Naive thymus-derived CD4-positive, alpha-beta T cell (primary cell): ENCODE results near the gene YKT6. TPM values are rescaled to one million over a fixed set of nuclear protein-coding genes. Genes with fewer than 3 reads are reported as not detected.

Experiments
- ATAC-seq: fragments of 150-1000 bp; cut with Tn5 transposase; 2 replicates; pipeline ENCODE4 v1.10.0; 2021; ENCODE audit warnings: mild to moderate bottlenecking, moderate library complexity
- CTCF ChIA-PET: fragments of 350-600 bp; sonication (Branson Sonifier 250); formaldehyde crosslinking; loops from one replicate; lab custom pipeline; 2021; ENCODE audit warnings: antibody characterized with exemption; lab: Charles Lee
- POLR2A ChIA-PET: fragments of 350-600 bp; sonication (Branson Sonifier 250); formaldehyde crosslinking; loops from one replicate; lab custom pipeline; 2021; ENCODE audit warnings: antibody characterized with exemption, inconsistent platforms; lab: Charles Lee
- DNase-seq, 9 donors: peaks; one replicate each; pipeline versions ENCODE4 v3.0.0 to v3.0.0-alpha.2; 2020 to 2022; ENCODE audit warnings: mixed read lengths in 1 of 9
- H3K27ac ChIP-seq: one replicate; pipeline ENCODE4 v1.7.0; 2013; ENCODE audit warnings: mild to moderate bottlenecking, low read depth, low read length, moderate library complexity
- H3K27me3 ChIP-seq, 2 donors: one replicate each; pipeline ENCODE4 v1.7.0; 2013; ENCODE audit warnings: low read length in 2 of 2, mild to moderate bottlenecking in 2 of 2, moderate library complexity in 2 of 2; ENCODE audit not compliant: control insufficient read depth in 2 of 2, insufficient read depth in 2 of 2
- H3K36me3 ChIP-seq, 3 experiments: 1 replicate in 2 of 3; 2 replicates in 1 of 3; pipeline ENCODE4 v1.7.0; 2013; ENCODE audit warnings: low read length in 3 of 3, mild to moderate bottlenecking in 3 of 3, moderate library complexity in 1 of 3; ENCODE audit not compliant: insufficient read depth in 3 of 3, control insufficient read depth in 2 of 3
- H3K4me1 ChIP-seq, 2 donors: one replicate each; pipeline ENCODE4 v1.7.0; 2013; ENCODE audit warnings: low read length in 2 of 2, mild to moderate bottlenecking in 2 of 2, moderate library complexity in 1 of 2; ENCODE audit not compliant: control insufficient read depth in 2 of 2, insufficient read depth in 2 of 2
- H3K4me3 ChIP-seq: 2 replicates; pipeline ENCODE4 v1.7.0; 2013; ENCODE audit warnings: mild to moderate bottlenecking, low read length
- H3K9me3 ChIP-seq, 3 experiments: 1 replicate in 2 of 3; 2 replicates in 1 of 3; pipeline ENCODE4 v1.7.0; 2013; ENCODE audit warnings: low read length in 3 of 3; ENCODE audit not compliant: control insufficient read depth in 2 of 3
- H3K27ac Mint-ChIP-seq, 9 donors: one replicate each; pipeline ENCODE4 v1.8.0; 2020 to 2022; ENCODE audit warnings: mixed read lengths in 9 of 9, mild to moderate bottlenecking in 8 of 9, moderate library complexity in 5 of 9, inconsistent platforms in 2 of 9
- H3K27me3 Mint-ChIP-seq, 5 donors: one replicate each; pipeline ENCODE4 v1.8.0; 2021 to 2022; ENCODE audit warnings: mixed read lengths in 5 of 5, mild to moderate bottlenecking in 1 of 5
- H3K36me3 Mint-ChIP-seq, 5 donors: one replicate each; pipeline ENCODE4 v1.8.0; 2020 to 2022; ENCODE audit warnings: mixed read lengths in 5 of 5, mild to moderate bottlenecking in 3 of 5, inconsistent platforms in 1 of 5
- H3K4me1 Mint-ChIP-seq, 7 donors: one replicate each; pipeline ENCODE4 v1.8.0; 2020 to 2022; ENCODE audit warnings: mixed read lengths in 7 of 7, mild to moderate bottlenecking in 3 of 7, inconsistent platforms in 1 of 7
- H3K4me3 Mint-ChIP-seq, 10 donors: one replicate each; pipeline ENCODE4 v1.8.0; 2020 to 2022; ENCODE audit warnings: mild to moderate bottlenecking in 10 of 10, mixed read lengths in 10 of 10, moderate library complexity in 6 of 10, inconsistent platforms in 2 of 10
- H3K9me3 Mint-ChIP-seq, 11 donors: one replicate each; pipeline ENCODE4 v1.8.0; 2020 to 2022; ENCODE audit warnings: mixed read lengths in 11 of 11, mild to moderate bottlenecking in 4 of 11, inconsistent platforms in 1 of 11, moderate library complexity in 1 of 11
- intact Hi-C, 2 donors: fragments of 100-400 bp; cut with micrococcal nuclease; formaldehyde crosslinking; loops; one replicate each; pipeline ENCODE4 v1.15.1; 2023
- polyA plus RNA-seq, 2 donors: library from polyadenylated mRNA; unstranded; fragments of 300-500 nt; fragmentation: Illumina TruSeq; gene quantifications; one replicate each; pipeline ENCODE4 v1.2.3, GENCODE V29; 2021
- total RNA-seq, 6 experiments: library from RNA in 5 of 6; stranded (reverse) in 5 of 6; gene quantifications; 1 replicate in 5 of 6; 2 replicates in 1 of 6; pipeline ENCODE4 v1.2.3 and lab custom pipeline; 2021 to 2026

Gene YKT6
- total and polyA plus RNA-seq, 7 experiments from 2014 or later, result 32.6 to 80.9 (median 59.9) TPM

DNA sequence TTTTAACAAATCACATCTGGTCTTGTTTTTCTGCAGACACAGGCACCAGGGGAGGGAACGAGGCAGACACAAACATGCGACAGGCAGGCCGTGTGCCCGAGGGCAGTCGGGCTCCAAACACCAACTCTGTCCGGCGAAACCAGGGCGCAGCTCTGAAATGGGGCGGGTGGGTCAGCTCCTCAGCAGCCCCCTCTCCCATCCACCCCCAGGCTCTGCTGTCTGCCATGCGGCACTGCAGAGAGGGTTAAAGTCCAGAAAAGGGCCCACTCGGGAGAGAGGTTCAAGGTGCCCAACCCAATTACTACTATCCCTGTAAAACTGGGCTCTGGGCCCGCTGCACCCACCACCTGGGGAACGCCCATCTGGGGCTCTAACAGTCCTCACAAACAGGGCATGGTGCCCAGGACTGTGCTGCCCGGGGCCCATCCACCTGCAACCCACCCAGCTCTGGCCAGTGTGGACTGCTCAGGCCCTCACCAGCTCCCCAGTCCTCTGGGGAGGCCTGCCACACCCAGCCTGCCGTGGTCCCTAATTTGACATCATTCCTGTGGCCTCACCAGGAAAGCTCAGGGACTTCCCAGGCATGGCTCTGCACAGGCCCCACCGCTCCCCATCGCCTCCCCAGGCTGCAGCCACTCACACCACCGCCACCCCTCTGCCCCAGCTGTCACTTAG is 18.7 kb downstream of the YKT6 start:
- no peak for DNase-seq
- POLR2A ChIA-PET, result no interaction called here
- H3K9me3 Mint-ChIP-seq, result no peaks in the 10 kb centered on the region

DNA sequence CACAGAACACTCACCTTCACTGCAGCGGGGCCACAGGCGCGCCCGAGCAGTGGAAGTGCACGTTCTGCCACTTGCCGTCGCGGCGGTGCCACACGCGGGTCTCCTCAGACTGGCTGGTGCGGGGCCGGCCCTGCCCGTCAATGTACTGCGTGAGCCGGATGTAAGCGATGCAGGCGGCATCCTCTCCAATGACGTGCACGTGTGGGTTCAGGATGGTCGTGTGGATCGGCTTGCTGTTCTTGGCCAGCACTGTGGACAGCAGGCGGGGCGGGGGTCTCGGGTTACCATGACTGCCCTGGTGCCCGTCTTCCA is 19.2 kb downstream of the YKT6 start:
- ATAC-seq, result no peak
- ChIA-PET POLR2A (no interaction called here), CTCF (no interaction called here)
- Histone ChIP-seq H3K4me1 (no peaks in the 10 kb centered on the region), H3K27me3 (no peaks in the 10 kb centered on the region), H3K9me3 (no peaks in the 10 kb centered on the region), H3K27ac (no peak overlapping the region), H3K4me3 (no peak overlapping the region), H3K36me3 (no peaks in the 10 kb centered on the region)
- H3K9me3 Mint-ChIP-seq, result no peaks in the 10 kb centered on the region
- no peaks in the 10 kb centered on the region for H3K27me3 Mint-ChIP-seq
- intact Hi-C loops, result no loop called here
- H3K4me1 Mint-ChIP-seq, result peaks cover 0 to 1% (median 0%) of the 10 kb centered on the region in 7 donors
- no peaks in the 10 kb centered on the region for H3K36me3 Mint-ChIP-seq
- H3K27ac Mint-ChIP-seq, result no peak overlapping the region
- DNase-seq, result no peak
- H3K4me3 Mint-ChIP-seq, result no peak overlapping the region

More for the DNA sequence above, 18.7 kb downstream of the YKT6 start:
- H3K27me3 Mint-ChIP-seq, result no peaks in the 10 kb centered on the region
- Histone ChIP-seq H3K27me3 (no peaks in the 10 kb centered on the region), H3K4me3 (no peak overlapping the region), H3K9me3 (no peaks in the 10 kb centered on the region), H3K27ac (no peak overlapping the region), H3K4me1 (no peaks in the 10 kb centered on the region), H3K36me3 (no peaks in the 10 kb centered on the region)
- H3K36me3 Mint-ChIP-seq, result no peaks in the 10 kb centered on the region
- CTCF ChIA-PET, result no interaction called here
- no peak for ATAC-seq
- H3K4me1 Mint-ChIP-seq, result peaks cover 0 to 2% (median 0%) of the 10 kb centered on the region in 7 donors
- H3K4me3 Mint-ChIP-seq, result no peak overlapping the region
- H3K27ac Mint-ChIP-seq, result no peak overlapping the region
- intact Hi-C loops, result no loop called here

DNA sequence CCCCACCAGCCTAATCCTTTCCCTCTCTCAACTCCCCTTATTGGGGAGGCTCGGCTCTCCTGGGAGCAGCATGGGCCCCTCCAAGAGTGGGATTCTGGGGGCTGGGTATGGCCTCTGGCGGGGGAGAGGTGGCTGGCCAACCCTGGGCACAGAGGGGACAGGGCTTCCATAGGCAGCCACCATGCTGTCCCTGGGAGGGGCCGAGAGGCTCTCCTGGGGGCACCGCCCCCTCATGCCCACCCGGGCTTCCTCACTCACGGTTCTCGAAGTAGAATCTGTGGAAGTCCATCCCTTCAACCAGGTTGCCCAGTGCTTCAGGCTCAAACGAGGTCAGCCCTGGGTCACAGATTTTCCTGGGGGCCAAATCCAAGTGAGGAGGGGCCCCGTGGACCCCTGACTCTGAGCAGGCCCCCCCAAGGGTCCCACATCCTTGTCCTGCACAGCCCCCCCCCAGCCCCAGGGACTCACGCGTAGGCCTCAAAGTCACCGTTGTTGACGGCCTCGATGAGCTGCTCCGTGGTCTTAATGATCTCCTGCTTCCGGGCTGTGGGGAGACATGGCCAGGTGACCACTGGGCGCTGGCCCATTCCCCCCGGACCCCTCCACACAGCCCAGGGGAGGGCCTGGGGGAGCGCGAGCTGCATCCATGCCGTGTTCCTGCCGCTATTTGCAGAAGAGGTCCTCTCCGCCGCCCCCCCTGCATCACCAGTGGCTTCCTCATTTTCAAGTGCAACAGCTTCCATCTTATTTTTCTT is 19.8 kb downstream of the YKT6 start:
- no peak overlapping the region for H3K27ac ChIP-seq
- no peak overlapping the region for H3K4me3 ChIP-seq
- CTCF ChIA-PET, result no interaction called here
- H3K27me3 Mint-ChIP-seq, result no peaks in the 10 kb centered on the region
- H3K4me1 Mint-ChIP-seq, result peaks cover 0 to 1% (median 0%) of the 10 kb centered on the region in 7 donors
- no peaks in the 10 kb centered on the region for H3K27me3 ChIP-seq
- intact Hi-C loops, result no loop called here
- DNase-seq, result no peak
- no peaks in the 10 kb centered on the region for H3K36me3 ChIP-seq
- H3K4me1 ChIP-seq, result no peaks in the 10 kb centered on the region
- ATAC-seq, result no peak
- no peaks in the 10 kb centered on the region for H3K9me3 ChIP-seq
- H3K36me3 Mint-ChIP-seq, result no peaks in the 10 kb centered on the region
- no peak overlapping the region for H3K4me3 Mint-ChIP-seq
- H3K27ac Mint-ChIP-seq, result no peak overlapping the region
- H3K9me3 Mint-ChIP-seq, result no peaks in the 10 kb centered on the region
- POLR2A ChIA-PET, result no interaction called here

DNA sequence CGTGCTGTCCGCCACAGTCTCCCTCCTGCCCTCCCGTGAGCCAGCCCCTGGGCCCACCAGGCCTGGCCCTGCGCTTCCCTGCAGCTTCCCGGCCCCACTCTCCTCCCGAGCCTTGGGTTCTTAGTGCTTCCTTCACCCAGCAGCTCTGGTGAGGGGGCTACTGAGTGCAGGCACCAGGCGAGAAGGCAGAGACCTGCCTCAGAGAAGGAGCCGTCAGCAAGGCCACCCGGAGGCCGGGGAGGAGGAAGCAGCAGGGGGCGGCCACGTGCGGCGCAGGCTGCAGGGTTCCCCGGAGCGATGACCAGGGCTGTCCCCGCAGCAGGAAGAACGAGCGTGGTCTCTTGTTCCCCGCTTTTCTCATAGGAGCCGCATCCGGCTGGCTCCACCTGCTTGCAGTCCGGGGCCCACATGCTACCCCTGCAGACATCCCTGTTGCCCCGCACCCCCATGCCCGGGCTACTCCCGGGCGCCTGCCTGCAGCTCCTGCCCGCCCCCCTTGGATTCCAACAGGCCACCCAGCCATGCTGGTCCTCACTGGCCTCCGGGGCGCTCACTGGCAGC is 20.5 kb downstream of the YKT6 start:
- intact Hi-C loops, result no loop called here
- no peaks in the 10 kb centered on the region for H3K36me3 ChIP-seq
- no peaks in the 10 kb centered on the region for H3K4me1 ChIP-seq
- Mint-ChIP-seq H3K4me1 (peaks cover 0 to 1% (median 0%) of the 10 kb centered on the region in 7 donors), H3K27me3 (peaks cover 0 to 4% (median 0%) of the 10 kb centered on the region in 5 donors), H3K36me3 (no peaks in the 10 kb centered on the region), H3K4me3 (no peak overlapping the region), H3K27ac (no peak overlapping the region), H3K9me3 (no peaks in the 10 kb centered on the region)
- DNase-seq (no peak), ATAC-seq (no peak)
- ChIA-PET POLR2A (no interaction called here), CTCF (interaction anchor here (0.6 kb wide), 1 partner anchor 246 kb away, joined by 3 read pairs; no protein-coding TSS in a partner anchor)
- H3K27ac ChIP-seq, result no peak overlapping the region
- H3K9me3 ChIP-seq, result no peaks in the 10 kb centered on the region
- no peak overlapping the region for H3K4me3 ChIP-seq
- no peaks in the 10 kb centered on the region for H3K27me3 ChIP-seq

DNA sequence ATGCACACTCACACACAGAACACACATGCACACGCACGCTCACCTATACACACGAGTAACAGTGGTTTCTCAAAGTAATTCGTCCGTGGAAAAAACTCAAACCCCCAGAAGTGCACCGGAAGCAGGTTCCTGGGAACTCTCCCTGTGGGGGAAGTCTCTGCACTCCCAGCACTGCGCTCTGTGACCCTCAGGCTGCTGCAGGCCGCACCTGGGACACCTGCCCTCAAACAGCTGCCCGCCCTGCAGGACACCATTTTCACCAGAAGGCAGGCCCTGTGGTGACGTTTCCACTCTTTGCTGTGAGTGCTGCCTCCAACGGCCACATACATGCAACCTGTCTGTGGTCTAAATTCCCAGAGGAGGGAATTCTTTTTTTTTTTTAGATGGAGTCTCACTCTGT is 21.3 kb downstream of the YKT6 start:
- H3K36me3 Mint-ChIP-seq, result no peaks in the 10 kb centered on the region
- ATAC-seq, result no peak
- H3K4me3 ChIP-seq, result no peak overlapping the region
- H3K4me3 Mint-ChIP-seq, result no peak overlapping the region
- H3K27me3 Mint-ChIP-seq, result peaks cover 0 to 4% (median 0%) of the 10 kb centered on the region in 5 donors
- H3K27ac Mint-ChIP-seq, result peak overlapping the region in 1 of 9 donors; percentile 1
- POLR2A ChIA-PET, result no interaction called here
- no peak overlapping the region for H3K27ac ChIP-seq
- H3K4me1 Mint-ChIP-seq, result peaks cover 0 to 3% (median 0%) of the 10 kb centered on the region in 7 donors
- no peaks in the 10 kb centered on the region for H3K9me3 Mint-ChIP-seq
- CTCF ChIA-PET, result interaction anchor here (0.6 to 0.7 kb wide), 2 partner anchors 11 to 886 kb away, joined by 3 read pairs; no protein-coding TSS in a partner anchor
- H3K9me3 ChIP-seq, result no peaks in the 10 kb centered on the region
- H3K27me3 ChIP-seq, result no peaks in the 10 kb centered on the region
- intact Hi-C loops, result no loop called here
- no peaks in the 10 kb centered on the region for H3K36me3 ChIP-seq
- H3K4me1 ChIP-seq, result no peaks in the 10 kb centered on the region
- no peak for DNase-seq

DNA sequence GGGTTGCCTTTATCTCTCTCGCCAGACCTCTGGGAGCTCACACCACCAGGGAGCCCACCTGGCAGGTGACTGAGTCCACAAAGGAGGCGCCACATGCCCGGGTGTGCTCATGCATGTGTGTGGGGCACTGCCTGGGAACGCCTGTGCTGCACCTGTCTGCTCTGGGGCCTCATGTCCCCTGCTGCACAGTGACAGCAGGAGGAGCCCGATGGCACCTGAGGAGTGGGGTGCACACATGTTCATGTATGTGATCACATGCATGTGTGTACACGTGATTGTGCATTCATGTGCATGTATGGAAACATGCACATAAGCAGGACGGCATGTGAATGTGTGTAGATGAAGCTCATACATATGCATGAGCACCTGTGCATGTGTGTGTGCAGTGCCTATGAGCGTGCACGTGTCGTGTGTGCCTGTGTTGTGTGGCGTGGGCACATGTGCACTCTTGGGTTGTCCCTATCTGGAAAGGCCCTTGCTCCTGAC is 22.0 kb downstream of the YKT6 start:
- Mint-ChIP-seq H3K27ac (no peak overlapping the region), H3K4me1 (peaks cover 0 to 3% (median 0%) of the 10 kb centered on the region in 7 donors), H3K4me3 (no peak overlapping the region), H3K9me3 (no peaks in the 10 kb centered on the region), H3K36me3 (no peaks in the 10 kb centered on the region), H3K27me3 (peaks cover 0 to 4% (median 0%) of the 10 kb centered on the region in 5 donors)
- CTCF ChIA-PET, result interaction anchor here (0.6 kb wide), 1 partner anchor 10 kb away, joined by 3 read pairs; no protein-coding TSS in a partner anchor
- Histone ChIP-seq H3K4me3 (no peak overlapping the region), H3K9me3 (no peaks in the 10 kb centered on the region), H3K4me1 (no peaks in the 10 kb centered on the region), H3K27ac (no peak overlapping the region), H3K27me3 (no peaks in the 10 kb centered on the region), H3K36me3 (no peaks in the 10 kb centered on the region)
- DNase-seq, result no peak
- intact Hi-C loops, result no loop called here
- POLR2A ChIA-PET, result no interaction called here
- ATAC-seq, result no peak
